Calu3 (cell line): ENCODE data around the gene ANKRA2. TPM values are rescaled to one million over a fixed set of nuclear protein-coding genes. Genes with fewer than 3 reads are reported as not detected.

Source experiments
- BruUV-seq: library from RNA; stranded (reverse); fragments of 400-500 nt; replicated peaks from 2 replicates; lab custom pipeline; 2021; lab: Mats Ljungman, UMichigan
- CTCF ChIA-PET: fragments of 300-600 bp; sonication (Branson Sonifier 250); formaldehyde crosslinking; loops from one replicate; lab custom pipeline; 2022; ENCODE audit warnings: antibody characterized with exemption; lab: Charles Lee
- DNase-seq: peaks from one replicate; pipeline ENCODE4 v3.0.0; 2022
- H3K27ac Mint-ChIP-seq: one replicate; pipeline ENCODE4 v1.8.0; 2022; ENCODE audit warnings: mixed read lengths; ENCODE audit not compliant: unreplicated experiment
- H3K27me3 Mint-ChIP-seq: one replicate; pipeline ENCODE4 v1.8.0; 2022; ENCODE audit warnings: mixed read lengths; ENCODE audit not compliant: unreplicated experiment
- H3K36me3 Mint-ChIP-seq: one replicate; pipeline ENCODE4 v1.8.0; 2022; ENCODE audit warnings: mild to moderate bottlenecking, moderate library complexity, mixed read lengths; ENCODE audit not compliant: insufficient read depth, unreplicated experiment
- H3K4me1 Mint-ChIP-seq: one replicate; pipeline ENCODE4 v1.8.0; 2022; ENCODE audit warnings: mild to moderate bottlenecking, low read depth, mixed read lengths; ENCODE audit not compliant: unreplicated experiment
- H3K4me3 Mint-ChIP-seq: one replicate; pipeline ENCODE4 v1.8.0; 2022; ENCODE audit warnings: mild to moderate bottlenecking, low read depth, moderate library complexity, mixed read lengths; ENCODE audit not compliant: unreplicated experiment
- H3K9me3 Mint-ChIP-seq: one replicate; pipeline ENCODE4 v1.8.0; 2022; ENCODE audit warnings: low read depth, mixed read lengths; ENCODE audit not compliant: unreplicated experiment
- CTCF ChIP-seq: fragments of 200-600 bp; IDR thresholded peaks from one replicate; pipeline ENCODE4 v1.8.0; 2022; ENCODE audit warnings: antibody characterized with exemption; ENCODE audit not compliant: unreplicated experiment
- intact Hi-C: fragments of 100-400 bp; cut with micrococcal nuclease; formaldehyde crosslinking; loops from one replicate; pipeline ENCODE4 v1.10.0; 2022; ENCODE audit not compliant: unreplicated experiment
- total RNA-seq: library from RNA; stranded (reverse); gene quantifications from 2 replicates; pipeline ENCODE4 v1.2.3, GENCODE V29; 2022

Gene ANKRA2
- total RNA-seq, 1 experiment from 2014 or later = 26.5 TPM

- no peaks in the 10 kb centered on the region for H3K9me3 Mint-ChIP-seq
- DNase-seq = no peak
- no peak for TF ChIP-seq CTCF
- CTCF ChIA-PET = no interaction called here
- H3K4me3 Mint-ChIP-seq = no peak overlapping the region
- peaks cover 44% of the 10 kb centered on the region for H3K4me1 Mint-ChIP-seq
- no peak overlapping the region for H3K27ac Mint-ChIP-seq
- H3K36me3 Mint-ChIP-seq = peaks cover 15% of the 10 kb centered on the region
- no TSS peak for BruUV-seq
- intact Hi-C loops = no loop called here
- H3K27me3 Mint-ChIP-seq = no peaks in the 10 kb centered on the region
Observed at GRCh38 chr5:73545403-73545779, 20.0 kb downstream of the ANKRA2 start.

- CTCF ChIA-PET = interaction anchor here (1.4 kb wide), 1 partner anchor 20 kb away, joined by 5 read pairs; the partner anchor contains the start of genes ANKRA2 and UTP15
- peaks cover 51% of the 10 kb centered on the region for H3K4me1 Mint-ChIP-seq
- BruUV-seq = no TSS peak
Observed at GRCh38 chr5:73544429-73545402, 20.7 kb downstream of the ANKRA2 start.

GRCh38 chr5:73542020-73542419 is 23.4 kb downstream of the ANKRA2 start:
- Mint-ChIP-seq H3K4me1 (peaks cover 52% of the 10 kb centered on the region), H3K36me3 (peaks cover 15% of the 10 kb centered on the region), H3K27me3 (no peaks in the 10 kb centered on the region), H3K27ac (peak overlapping the region; percentile 80), H3K9me3 (no peaks in the 10 kb centered on the region), H3K4me3 (peak overlapping the region; percentile 19)
- no TSS peak for BruUV-seq
- no peak for DNase-seq
- intact Hi-C loops = no loop called here
- CTCF ChIA-PET = interaction anchor here (0.6 to 1.4 kb wide), 5 partner anchors 10 to 360 kb away, joined by 3 to 7 read pairs (median 3); partner anchors contain the start of gene BTF3
- TF ChIP-seq CTCF = no peak

More at GRCh38 chr5:73544429-73545402, 20.7 kb downstream of the ANKRA2 start:
- DNase-seq = peak; percentile 70
- peak overlapping the region; percentile 71 for H3K27ac Mint-ChIP-seq
- no peaks in the 10 kb centered on the region for H3K27me3 Mint-ChIP-seq
- no peak for TF ChIP-seq CTCF
- H3K36me3 Mint-ChIP-seq = peaks cover 15% of the 10 kb centered on the region
- intact Hi-C loops = no loop called here
- H3K9me3 Mint-ChIP-seq = no peaks in the 10 kb centered on the region
- no peak overlapping the region for H3K4me3 Mint-ChIP-seq

GRCh38 chr5:73540192-73540591 is 25.2 kb downstream of the ANKRA2 start:
- TF ChIP-seq CTCF = no peak
- peak; percentile 35 for DNase-seq
- H3K4me1 Mint-ChIP-seq = peaks cover 49% of the 10 kb centered on the region
- intact Hi-C loops = loop anchor here (2.0 kb wide), 1 partner anchor 43 kb away; no protein-coding TSS in a partner anchor
- BruUV-seq = no TSS peak
- no peak overlapping the region for H3K4me3 Mint-ChIP-seq
- CTCF ChIA-PET = interaction anchor here (0.9 kb wide), 1 partner anchor 56 kb away, joined by 3 read pairs; no protein-coding TSS in a partner anchor
- no peaks in the 10 kb centered on the region for H3K27me3 Mint-ChIP-seq
- H3K9me3 Mint-ChIP-seq = no peaks in the 10 kb centered on the region
- H3K36me3 Mint-ChIP-seq = peaks cover 15% of the 10 kb centered on the region
- H3K27ac Mint-ChIP-seq = peak overlapping the region; percentile 80
